ENCODE measurements around the gene ATP1A1. TPM values are rescaled to one million over a fixed set of nuclear protein-coding genes. Genes with fewer than 3 reads are reported as not detected.

The ATP1A1 gene
- total RNA-seq, 2 donors from 2014 or later, result 208 to 285 TPM

DNA sequence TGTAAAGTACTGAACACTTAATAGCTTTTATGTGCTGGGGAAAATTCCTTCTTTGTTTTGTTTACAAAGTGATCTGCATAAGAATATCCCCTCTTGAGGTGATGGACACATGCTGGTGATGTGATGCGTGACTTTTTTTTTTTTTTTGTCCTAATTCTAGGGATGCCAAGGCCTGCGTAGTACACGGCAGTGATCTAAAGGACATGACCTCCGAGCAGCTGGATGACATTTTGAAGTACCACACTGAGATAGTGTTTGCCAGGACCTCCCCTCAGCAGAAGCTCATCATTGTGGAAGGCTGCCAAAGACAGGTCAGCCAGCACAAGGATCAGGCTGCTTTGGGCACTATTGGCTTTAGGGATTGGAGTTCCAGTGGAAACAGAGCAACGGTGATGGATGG, 24.7 kb downstream of the ATP1A1 start:
- ATAC-seq (no peak), DNase-seq (ENCODE audit: low spot score) (no peak)
- Mint-ChIP-seq H3K9me3 (no peaks in the 10 kb centered on the region), H3K27me3 (no peaks in the 10 kb centered on the region), H3K36me3 (peaks cover 66% of the 10 kb centered on the region), H3K27ac (no peak overlapping the region), H3K4me3 (no peak overlapping the region), H3K4me1 (ENCODE audit: low read depth in 2 of 2) (peaks cover 11 to 14% of the 10 kb centered on the region in 2 donors)

DNA sequence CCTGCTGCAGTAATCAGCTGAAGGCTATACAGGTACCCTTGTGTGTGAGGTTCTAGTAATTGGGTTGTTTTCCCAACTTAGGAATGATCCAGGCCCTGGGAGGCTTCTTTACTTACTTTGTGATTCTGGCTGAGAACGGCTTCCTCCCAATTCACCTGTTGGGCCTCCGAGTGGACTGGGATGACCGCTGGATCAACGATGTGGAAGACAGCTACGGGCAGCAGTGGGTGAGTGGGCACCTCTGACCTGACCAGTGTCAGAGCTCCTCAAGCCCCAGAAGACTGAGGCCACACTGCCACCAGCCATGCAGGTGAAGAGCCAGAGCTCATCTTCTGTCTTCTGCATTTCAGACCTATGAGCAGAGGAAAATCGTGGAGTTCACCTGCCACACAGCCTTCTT, 27.7 kb downstream of the ATP1A1 start:
- Mint-ChIP-seq H3K27me3 (no peaks in the 10 kb centered on the region), H3K27ac (peak overlapping the region in 1 of 2 donors; percentile 20), H3K36me3 (peaks cover 57% of the 10 kb centered on the region), H3K4me3 (no peak overlapping the region), H3K4me1 (ENCODE audit: low read depth in 2 of 2) (peaks cover 11 to 14% of the 10 kb centered on the region in 2 donors), H3K9me3 (no peaks in the 10 kb centered on the region)
- no peak for DNase-seq (ENCODE audit: low spot score)
- ATAC-seq, result no peak

DNA sequence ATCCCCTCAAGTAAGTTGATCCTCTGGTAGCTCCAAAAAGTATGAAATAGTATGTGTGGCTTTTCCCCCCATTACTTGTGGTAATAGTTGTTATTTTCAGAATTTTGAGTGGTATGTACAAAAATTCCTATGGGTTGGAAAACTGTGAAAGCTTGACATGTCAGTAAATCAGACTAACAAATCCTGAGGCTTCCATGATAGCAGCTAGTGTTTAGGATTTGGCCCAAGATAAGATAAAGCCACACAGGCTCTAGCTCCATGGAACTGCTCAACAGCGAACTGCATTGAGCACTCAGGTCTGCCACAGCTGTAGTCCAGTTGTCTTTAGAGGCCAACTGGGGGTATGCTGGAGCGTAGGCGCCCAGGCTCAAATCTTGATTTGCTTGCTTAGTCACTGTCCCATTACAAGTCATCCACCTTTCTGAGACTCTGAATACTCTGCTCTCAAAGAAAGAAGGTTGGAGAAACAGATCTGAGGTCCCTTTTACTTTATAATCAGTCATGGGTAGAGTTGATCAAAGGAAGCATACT, 28.7 kb downstream of the ATP1A1 start:
- H3K4me1 Mint-ChIP-seq (ENCODE audit: low read depth in 2 of 2), result peaks cover 11 to 14% of the 10 kb centered on the region in 2 donors
- no peak overlapping the region for H3K4me3 Mint-ChIP-seq
- no peaks in the 10 kb centered on the region for H3K27me3 Mint-ChIP-seq
- H3K9me3 Mint-ChIP-seq, result no peaks in the 10 kb centered on the region
- DNase-seq (ENCODE audit: low spot score) (no peak), ATAC-seq (no peak)
- peak overlapping the region in 1 of 2 donors; percentile 67 for H3K27ac Mint-ChIP-seq
- peaks cover 55% of the 10 kb centered on the region for H3K36me3 Mint-ChIP-seq

DNA sequence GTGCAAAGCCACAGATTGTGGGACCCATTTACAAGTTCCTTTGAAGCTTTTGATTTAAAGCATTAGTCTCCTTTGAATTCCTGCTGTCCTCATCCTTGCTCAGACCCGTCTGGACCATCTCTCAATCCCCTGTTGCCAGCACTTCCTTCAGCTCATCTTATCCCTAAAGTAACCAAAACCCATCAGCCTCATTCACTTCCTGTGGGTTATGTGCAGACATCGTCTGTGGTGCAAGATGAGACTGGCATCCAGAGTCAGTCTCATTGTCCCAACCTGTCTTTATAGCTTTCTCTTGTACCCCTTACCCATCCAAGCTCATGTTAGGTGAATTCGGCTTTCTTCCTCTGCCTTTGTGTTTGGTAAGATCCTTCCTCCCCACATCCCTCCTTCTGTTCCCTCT, 29.3 kb downstream of the ATP1A1 start:
- Mint-ChIP-seq H3K4me1 (ENCODE audit: low read depth in 2 of 2) (peaks cover 13 to 14% of the 10 kb centered on the region in 2 donors), H3K27me3 (no peaks in the 10 kb centered on the region), H3K9me3 (no peaks in the 10 kb centered on the region), H3K27ac (peak overlapping the region; percentile 44 to 67), H3K36me3 (peaks cover 51% of the 10 kb centered on the region), H3K4me3 (no peak overlapping the region)
- DNase-seq (ENCODE audit: low spot score) (no peak), ATAC-seq (no peak)

DNA sequence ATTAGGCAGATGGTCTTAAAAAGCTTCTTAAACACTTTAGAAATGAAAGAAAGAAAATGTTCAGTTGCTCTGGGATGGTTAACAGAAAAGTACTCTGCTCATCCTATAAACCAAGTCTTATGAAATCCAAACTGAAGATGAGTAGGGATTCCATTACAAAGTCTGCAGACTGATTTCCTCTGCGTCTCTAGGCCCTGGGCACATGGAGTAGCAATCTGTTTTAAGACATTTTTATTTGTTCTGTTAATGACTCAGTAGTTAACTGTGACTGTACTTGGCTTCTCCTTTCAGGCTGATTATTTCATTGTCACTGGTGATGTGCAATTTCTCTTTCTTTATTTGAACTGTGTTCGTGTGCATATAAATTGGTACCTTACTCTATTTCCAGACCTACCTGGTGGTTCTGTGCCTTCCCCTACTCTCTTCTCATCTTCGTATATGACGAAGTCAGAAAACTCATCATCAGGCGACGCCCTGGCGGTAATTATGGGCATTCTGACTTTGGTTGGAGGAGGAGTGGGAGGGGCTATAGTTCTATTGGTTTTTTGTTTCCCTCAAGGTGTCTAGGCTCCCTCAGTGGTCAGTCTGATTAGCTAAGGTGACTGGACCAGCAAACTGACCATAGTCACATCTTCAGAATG, 30.6 kb downstream of the ATP1A1 start:
- DNase-seq (ENCODE audit: low spot score), result no peak
- H3K36me3 Mint-ChIP-seq, result peaks cover 41% of the 10 kb centered on the region
- H3K27me3 Mint-ChIP-seq, result no peaks in the 10 kb centered on the region
- no peak for ATAC-seq
- H3K27ac Mint-ChIP-seq, result peak overlapping the region in 1 of 2 donors; percentile 44
- H3K4me1 Mint-ChIP-seq (ENCODE audit: low read depth in 2 of 2), result peaks cover 13 to 14% of the 10 kb centered on the region in 2 donors
- no peaks in the 10 kb centered on the region for H3K9me3 Mint-ChIP-seq
- no peak overlapping the region for H3K4me3 Mint-ChIP-seq

DNA sequence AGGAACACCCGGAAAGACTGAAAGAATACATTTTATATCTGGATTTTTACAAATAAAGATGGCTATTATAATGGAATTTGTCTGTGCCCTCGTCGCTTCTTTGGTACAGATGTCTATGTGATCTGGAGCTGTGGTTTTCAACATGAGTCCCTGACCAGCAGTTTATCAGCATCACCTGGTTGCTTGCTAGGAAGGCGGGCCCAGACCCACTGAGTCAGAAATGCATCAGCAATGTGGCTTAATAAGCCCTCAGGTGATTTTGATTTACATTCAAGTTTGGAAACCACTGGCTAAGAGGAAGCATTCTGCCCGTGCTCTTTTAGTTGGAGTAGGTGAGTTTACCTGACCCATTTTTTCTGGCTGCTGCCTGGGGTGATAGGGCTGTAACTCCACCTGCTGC, 31.7 kb downstream of the ATP1A1 start:
- H3K4me3 Mint-ChIP-seq, result no peak overlapping the region
- H3K4me1 Mint-ChIP-seq (ENCODE audit: low read depth in 2 of 2), result peaks cover 14 to 16% of the 10 kb centered on the region in 2 donors
- no peak for ATAC-seq
- no peaks in the 10 kb centered on the region for H3K27me3 Mint-ChIP-seq
- H3K36me3 Mint-ChIP-seq, result peaks cover 33% of the 10 kb centered on the region
- DNase-seq (ENCODE audit: low spot score), result no peak
- H3K9me3 Mint-ChIP-seq, result no peaks in the 10 kb centered on the region
- no peak overlapping the region for H3K27ac Mint-ChIP-seq

DNA sequence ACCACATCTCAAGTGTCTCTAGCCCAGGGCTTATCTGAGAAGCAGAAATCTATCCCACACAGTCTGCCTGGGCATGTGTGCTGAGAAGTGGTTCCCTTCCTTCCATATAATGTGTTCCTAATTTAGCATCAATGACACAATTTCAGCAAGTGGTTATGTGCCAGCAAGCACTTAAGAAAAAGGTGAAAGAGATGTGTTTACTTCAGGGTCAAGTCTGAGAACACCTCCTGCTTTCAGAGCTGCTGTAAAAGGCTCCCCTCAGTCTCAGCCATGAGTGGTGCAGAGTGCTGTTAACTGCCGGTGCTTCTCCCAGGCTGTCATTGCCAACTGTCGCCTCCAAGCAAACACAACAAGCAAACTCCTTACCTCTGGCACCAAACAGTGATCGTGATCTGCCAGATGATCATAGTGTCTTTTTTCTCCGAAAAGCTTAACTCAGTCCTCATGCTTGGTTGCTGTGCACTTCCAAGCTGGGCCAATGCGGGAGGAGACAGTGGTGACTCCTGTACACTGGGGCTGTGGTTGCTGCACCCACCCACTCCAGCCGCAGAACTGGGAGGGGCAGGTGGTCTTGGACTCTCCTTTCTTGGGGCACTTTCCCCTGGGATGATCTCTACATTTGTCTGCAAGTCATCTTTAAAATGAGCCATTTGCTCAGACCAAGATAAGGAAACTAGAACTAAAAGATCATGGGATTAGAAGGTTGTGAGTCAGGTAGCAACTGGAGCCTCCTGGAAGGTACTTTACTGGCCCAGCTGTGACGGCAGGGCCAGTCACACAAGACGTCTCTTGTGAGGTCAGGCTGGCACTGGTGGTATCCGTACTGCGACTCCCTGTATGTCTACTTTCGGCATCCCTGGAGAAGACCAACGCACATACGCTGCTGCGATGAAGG, 32.4 kb downstream of the ATP1A1 start:
- DNase-seq (ENCODE audit: low spot score), result no peak
- Mint-ChIP-seq H3K27ac (peak overlapping the region in 1 of 2 donors; percentile 13), H3K4me3 (no peak overlapping the region), H3K4me1 (ENCODE audit: low read depth in 2 of 2) (peaks cover 14 to 16% of the 10 kb centered on the region in 2 donors), H3K36me3 (peaks cover 26% of the 10 kb centered on the region), H3K9me3 (no peaks in the 10 kb centered on the region), H3K27me3 (no peaks in the 10 kb centered on the region)
- no peak for ATAC-seq

DNA sequence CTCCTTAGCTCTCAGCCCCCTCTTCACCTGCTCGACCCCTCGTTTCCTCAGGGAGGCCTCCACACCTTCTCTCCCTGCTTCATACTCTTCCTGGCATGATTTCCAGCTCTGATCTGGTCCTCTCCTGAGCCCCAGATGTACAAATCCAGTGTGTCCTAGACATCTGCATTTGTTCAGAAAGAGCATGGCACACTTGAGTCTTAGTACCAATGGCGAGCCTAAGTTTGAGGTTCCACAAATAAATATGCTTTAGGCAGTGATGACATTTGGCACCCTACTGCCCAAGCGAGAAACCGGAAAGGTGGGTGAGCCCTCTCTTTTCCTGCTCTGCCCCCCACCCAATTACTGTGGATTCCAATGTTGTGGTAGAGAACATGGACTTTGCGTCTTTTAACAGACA, 34.0 kb downstream of the ATP1A1 start:
- peak overlapping the region in 1 of 2 donors; percentile 13 for H3K27ac Mint-ChIP-seq
- no peaks in the 10 kb centered on the region for H3K27me3 Mint-ChIP-seq
- peaks cover 9 to 11% of the 10 kb centered on the region in 2 donors for H3K4me1 Mint-ChIP-seq (ENCODE audit: low read depth in 2 of 2)
- peaks cover 19% of the 10 kb centered on the region for H3K36me3 Mint-ChIP-seq
- no peaks in the 10 kb centered on the region for H3K9me3 Mint-ChIP-seq
- no peak overlapping the region for H3K4me3 Mint-ChIP-seq
- ATAC-seq (no peak), DNase-seq (ENCODE audit: low spot score) (no peak)

DNA sequence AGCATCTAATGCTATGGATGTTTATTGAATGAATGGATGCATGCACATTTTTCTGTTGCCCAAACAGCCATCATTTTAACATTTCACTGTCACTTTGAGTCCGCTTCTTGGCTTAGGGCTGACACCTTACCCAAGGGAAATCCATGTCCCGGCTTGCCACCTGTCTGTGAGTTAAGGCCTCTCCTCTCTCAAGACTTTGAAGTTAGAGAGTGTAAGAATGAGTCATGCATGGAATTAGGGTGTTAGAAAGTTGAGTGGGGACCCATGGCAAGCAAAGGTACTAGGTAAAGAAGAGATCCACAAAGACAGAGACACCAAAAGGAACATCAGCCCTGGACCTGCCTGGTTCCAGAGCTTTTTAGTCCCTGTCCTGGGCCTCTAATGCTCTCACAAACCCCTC, 35.1 kb downstream of the ATP1A1 start:
- ATAC-seq (no peak), DNase-seq (ENCODE audit: low spot score) (no peak)
- H3K27me3 Mint-ChIP-seq, result no peaks in the 10 kb centered on the region
- no peaks in the 10 kb centered on the region for H3K9me3 Mint-ChIP-seq
- H3K36me3 Mint-ChIP-seq, result peaks cover 10% of the 10 kb centered on the region
- H3K4me3 Mint-ChIP-seq, result no peak overlapping the region
- peaks cover 0 to 8% of the 10 kb centered on the region in 2 donors for H3K4me1 Mint-ChIP-seq (ENCODE audit: low read depth in 2 of 2)
- H3K27ac Mint-ChIP-seq, result no peak overlapping the region

DNA sequence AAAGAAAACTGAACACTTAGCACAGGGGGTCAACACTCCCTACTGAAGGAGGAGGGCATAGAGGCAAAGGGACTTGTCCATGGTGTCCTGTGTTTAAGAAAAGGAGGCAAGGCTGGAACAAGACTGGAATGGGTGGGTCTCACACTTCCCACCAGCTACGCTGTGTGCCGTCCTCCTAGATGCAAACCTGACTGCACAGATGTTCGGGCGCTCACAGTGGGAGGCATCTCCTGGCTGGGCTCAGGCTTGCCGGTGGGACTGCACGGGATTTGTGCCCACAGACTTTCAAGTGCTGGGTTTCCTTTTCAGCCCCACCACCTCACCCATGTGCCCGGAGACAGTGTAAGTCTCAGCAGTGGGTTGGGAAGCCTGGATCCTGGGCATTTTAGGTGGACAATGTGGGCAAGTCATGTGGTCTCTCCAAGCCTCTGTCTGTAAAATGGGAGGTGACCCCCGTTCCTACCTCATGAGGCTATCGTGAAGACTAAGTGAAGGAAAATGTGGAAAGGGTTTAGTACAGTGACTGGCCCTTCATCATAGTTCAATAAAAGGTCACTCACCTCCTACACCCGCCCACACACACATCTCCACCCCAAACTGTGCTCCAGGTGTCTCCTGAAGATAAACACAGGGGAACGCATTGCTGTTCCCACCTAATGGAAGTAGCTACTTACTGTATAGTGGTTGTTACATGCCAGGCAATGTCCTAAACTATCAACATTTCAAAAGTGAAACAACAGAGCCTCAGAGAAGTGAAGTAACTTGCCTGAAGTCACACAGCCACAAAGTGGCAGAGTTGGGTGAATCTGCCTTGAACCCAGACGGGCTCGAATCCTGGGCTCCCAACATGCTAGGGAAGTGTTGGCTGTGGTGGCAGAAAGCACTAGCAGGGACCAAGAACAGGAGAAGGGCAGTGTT, 36.0 kb downstream of the ATP1A1 start:
- no peak for ATAC-seq
- no peaks in the 10 kb centered on the region for H3K9me3 Mint-ChIP-seq
- H3K36me3 Mint-ChIP-seq, result peaks cover 5% of the 10 kb centered on the region
- H3K4me3 Mint-ChIP-seq, result no peak overlapping the region
- H3K27me3 Mint-ChIP-seq, result no peaks in the 10 kb centered on the region
- peaks cover 0 to 14% of the 10 kb centered on the region in 2 donors for H3K4me1 Mint-ChIP-seq (ENCODE audit: low read depth in 2 of 2)
- no peak overlapping the region for H3K27ac Mint-ChIP-seq
- DNase-seq (ENCODE audit: low spot score), result no peak

DNA sequence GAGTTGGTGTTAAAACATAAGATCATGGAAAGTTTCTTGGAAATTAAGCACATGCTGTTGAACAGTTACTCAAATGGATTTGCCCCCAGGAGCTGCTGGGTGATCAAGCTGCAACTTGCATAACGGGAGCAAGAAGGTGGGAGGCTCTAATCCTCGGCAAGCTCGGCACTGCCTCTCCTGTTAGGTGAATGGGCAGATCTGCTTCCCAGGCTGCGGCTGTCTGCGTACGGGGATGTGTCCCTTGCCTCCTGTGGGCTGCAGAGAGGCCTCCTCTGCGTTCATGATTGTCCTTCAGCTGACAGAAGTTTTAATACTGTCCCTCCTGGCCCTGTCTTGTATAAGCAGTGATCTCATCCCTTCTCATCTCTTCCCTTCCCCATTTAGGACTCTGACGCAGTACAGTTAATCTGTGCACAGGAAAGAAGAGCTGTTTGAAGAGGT, 36.7 kb downstream of the ATP1A1 start:
- Mint-ChIP-seq H3K4me3 (no peak overlapping the region), H3K27me3 (no peaks in the 10 kb centered on the region), H3K36me3 (peaks cover 5% of the 10 kb centered on the region), H3K4me1 (ENCODE audit: low read depth in 2 of 2) (peaks cover 1 to 16% of the 10 kb centered on the region in 2 donors), H3K27ac (no peak overlapping the region), H3K9me3 (no peaks in the 10 kb centered on the region)
- no peak for ATAC-seq
- no peak for DNase-seq (ENCODE audit: low spot score)

DNA sequence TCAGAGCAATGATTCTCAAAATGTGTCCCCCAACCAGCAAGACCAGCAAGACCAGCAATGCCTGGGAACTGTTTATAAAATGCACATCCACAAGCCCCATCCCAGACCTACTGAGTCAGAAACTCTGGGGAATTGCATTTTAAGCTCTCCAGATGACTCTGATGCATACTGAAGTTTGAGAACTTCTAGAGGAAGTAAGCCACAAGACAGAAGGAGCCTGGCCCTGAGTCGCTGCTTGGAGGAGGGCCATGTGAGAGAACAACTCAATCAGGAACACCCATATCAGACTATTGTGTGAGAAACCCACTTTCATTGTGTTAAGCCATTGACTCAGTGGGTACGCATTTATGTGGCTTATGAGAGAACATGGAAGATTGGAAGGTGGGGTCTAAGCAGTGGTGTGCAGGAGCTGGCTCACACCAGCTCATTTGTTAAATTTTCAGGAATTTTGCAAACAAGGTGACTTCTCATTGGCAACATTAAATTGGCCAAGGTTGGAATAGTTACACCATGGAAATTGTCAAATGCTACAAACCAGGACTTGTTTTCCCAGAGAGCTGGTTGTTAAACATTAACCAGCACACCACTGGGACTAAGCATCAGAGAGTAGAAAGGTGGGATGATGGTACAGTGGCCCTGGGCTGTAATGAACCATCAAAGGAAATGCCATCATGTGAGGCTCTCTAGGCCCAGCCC, 38.9 kb downstream of the ATP1A1 start:
- ATAC-seq, result no peak
- no peaks in the 10 kb centered on the region for H3K27me3 Mint-ChIP-seq
- H3K27ac Mint-ChIP-seq, result no peak overlapping the region
- no peaks in the 10 kb centered on the region for H3K36me3 Mint-ChIP-seq
- H3K4me1 Mint-ChIP-seq (ENCODE audit: low read depth in 2 of 2), result peaks cover 9 to 18% of the 10 kb centered on the region in 2 donors
- no peak for DNase-seq (ENCODE audit: low spot score)
- H3K9me3 Mint-ChIP-seq, result no peaks in the 10 kb centered on the region
- no peak overlapping the region for H3K4me3 Mint-ChIP-seq

DNA sequence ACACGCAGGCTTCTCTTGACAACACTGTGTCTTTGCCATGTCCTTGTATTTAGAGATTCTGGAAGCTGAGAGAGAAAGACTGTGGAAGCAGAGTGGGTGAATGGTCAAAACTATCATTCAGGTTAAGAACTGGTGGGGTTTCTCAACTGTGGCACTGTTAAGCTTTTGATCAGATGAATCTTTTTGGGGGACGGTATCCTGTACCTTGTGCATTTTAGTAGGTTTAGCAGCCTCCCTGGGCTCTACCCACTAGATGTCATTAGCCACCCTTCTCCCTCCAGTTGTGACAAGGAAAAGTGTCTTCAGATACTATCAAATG, 39.4 kb downstream of the ATP1A1 start:
- Mint-ChIP-seq H3K27ac (no peak overlapping the region), H3K36me3 (no peaks in the 10 kb centered on the region), H3K27me3 (no peaks in the 10 kb centered on the region), H3K9me3 (no peaks in the 10 kb centered on the region), H3K4me3 (no peak overlapping the region), H3K4me1 (ENCODE audit: low read depth in 2 of 2) (peaks cover 11 to 18% of the 10 kb centered on the region in 2 donors)
- DNase-seq (ENCODE audit: low spot score), result no peak
- ATAC-seq, result no peak
